SK-N-SH (cell line): Measurements from ENCODE around the gene PKM. TPM values are rescaled to one million over a fixed set of nuclear protein-coding genes. Genes with fewer than 3 reads are reported as not detected.

Experiments used
- CTCF ChIA-PET: fragments of 300-600, 350-600 bp; formaldehyde crosslinking; extraction: SDS; loops from one replicate; lab custom pipeline; 2021; lab: Yijun Ruan, JAX
- POLR2A ChIA-PET: fragments of 350-600 bp; sonication (Branson Sonifier 250); formaldehyde crosslinking; extraction: SDS; loops from one replicate; lab custom pipeline; 2020; ENCODE audit warnings: antibody characterized with exemption, inconsistent platforms; lab: Yijun Ruan, JAX
- DNase-seq: peaks from one replicate; pipeline ENCODE4 v3.0.0; 2012
- H2AFZ ChIP-seq: fragments of 200-600 bp; sonication (generic); 2 replicates; pipeline ENCODE4 v1.8.1; 2016; ENCODE audit warnings: antibody characterized with exemption, mild to moderate bottlenecking, low read depth
- H3F3A ChIP-seq: fragments of 200-600 bp; sonication (generic); replicated peaks from 2 replicates; pipeline ENCODE3; 2016; ENCODE audit warnings: antibody characterized with exemption, mild to moderate bottlenecking; ENCODE audit not compliant: insufficient read depth
- H3K27ac ChIP-seq, 2 experiments: fragments of 200-500 bp in 1 of 2; fragments of 200-600 bp in 1 of 2; sonication (Bioruptor generic) in 1 of 2; sonication (generic), shearing (Covaris generic) in 1 of 2; 2 replicates each; pipeline versions ENCODE4 v1.5.1 to v1.6.1; 2014 to 2016; ENCODE audit warnings: low read depth in 2 of 2, inconsistent platforms in 1 of 2, low read length in 1 of 2, mild to moderate bottlenecking in 1 of 2, mixed read lengths in 1 of 2
- H3K27me3 ChIP-seq: fragments of 200-600 bp; sonication (generic), shearing (Covaris generic); 2 replicates; pipeline ENCODE4 v1.6.1; 2016; ENCODE audit warnings: mixed run types; ENCODE audit not compliant: insufficient read depth
- H3K36me3 ChIP-seq, 2 experiments: fragments of 200-500 bp in 1 of 2; fragments of 200-600 bp in 1 of 2; sonication (Bioruptor generic) in 1 of 2; sonication (generic) in 1 of 2; replicated peaks in 1 of 2; 2 replicates each; pipeline versions ENCODE3 to v1.5.1; 2014 to 2016; ENCODE audit warnings: low read length in 1 of 2, mild to moderate bottlenecking in 1 of 2; ENCODE audit not compliant: insufficient read depth in 2 of 2, control insufficient read depth in 1 of 2
- H3K4me1 ChIP-seq, 2 experiments: fragments of 200-500 bp in 1 of 2; fragments of 200-600 bp in 1 of 2; sonication (Bioruptor generic) in 1 of 2; sonication (generic), shearing (Covaris generic) in 1 of 2; 2 replicates each; pipeline versions ENCODE4 v1.5.1 to v1.6.1; 2014 to 2016; ENCODE audit warnings: low read depth in 1 of 2, low read length in 1 of 2, mixed run types in 1 of 2; ENCODE audit not compliant: insufficient read depth in 2 of 2, control insufficient read depth in 1 of 2
- H3K4me2 ChIP-seq: fragments of 200-600 bp; sonication (generic), shearing (Covaris generic); 2 replicates; pipeline ENCODE4 v1.6.1; 2017; ENCODE audit warnings: mixed run types
- H3K4me3 ChIP-seq, 2 experiments: fragments of 200-500 bp in 1 of 2; fragments of 200-600 bp in 1 of 2; sonication (Bioruptor generic) in 1 of 2; sonication (generic), shearing (Covaris generic) in 1 of 2; 2 replicates each; pipeline versions ENCODE4 v1.5.1 to v1.8.1; 2014 to 2016; ENCODE audit warnings: low read depth in 2 of 2, inconsistent platforms in 1 of 2, low read length in 1 of 2, mild to moderate bottlenecking in 1 of 2, mixed read lengths in 1 of 2, moderate library complexity in 1 of 2
- H3K79me2 ChIP-seq: fragments of 200-600 bp; sonication (generic); 2 replicates; pipeline ENCODE4 v1.8.1; 2017; ENCODE audit warnings: mild to moderate bottlenecking; ENCODE audit not compliant: insufficient read depth
- H3K9ac ChIP-seq: fragments of 200-600 bp; sonication (generic); 2 replicates; pipeline ENCODE4 v1.6.1; 2017; ENCODE audit warnings: mixed run types
- H3K9me2 ChIP-seq: fragments of 200-600 bp; sonication (generic); 2 replicates; pipeline ENCODE4 v1.6.1; 2017; ENCODE audit warnings: mixed run types
- H3K9me3 ChIP-seq: fragments of 200-600 bp; sonication (generic); 2 replicates; pipeline ENCODE4 v1.6.1; 2017; ENCODE audit warnings: mixed run types, mild to moderate bottlenecking, moderate library complexity
- H4K20me1 ChIP-seq: fragments of 200-600 bp; sonication (generic); 2 replicates; pipeline ENCODE4 v1.6.1; 2017; ENCODE audit warnings: mild to moderate bottlenecking, mixed run types; ENCODE audit not compliant: insufficient read depth
- CHD2 ChIP-seq: fragments of 150-350 bp; IDR thresholded peaks from 2 replicates; pipeline ENCODE4 v1.6.1; 2018; ENCODE audit warnings: low read length; ENCODE audit not compliant: partially characterized antibody
- CTCF ChIP-seq: fragments of 200-600 bp; sonication (generic); IDR thresholded peaks from 2 replicates; pipeline ENCODE4 v1.6.1; 2017; ENCODE audit warnings: antibody characterized with exemption, mild to moderate bottlenecking, moderate library complexity
- EZH2phosphoT487 ChIP-seq: fragments of 200-600 bp; sonication (generic); IDR thresholded peaks from 2 replicates; pipeline ENCODE4 v1.6.1; 2017; ENCODE audit warnings: low read depth, mixed run types, mild to moderate bottlenecking, antibody characterized with exemption, moderate library complexity, borderline replicate concordance
- FOXJ3 ChIP-seq: sonication (generic); formaldehyde crosslinking; IDR thresholded peaks from 2 replicates; pipeline ENCODE4 v1.5.1; 2020; ENCODE audit warnings: mild to moderate bottlenecking, missing genetic modification reagents
- FOXM1 ChIP-seq: IDR thresholded peaks from 2 replicates; pipeline ENCODE4 v1.4.0; 2012; ENCODE audit warnings: low read depth, mild to moderate bottlenecking
- JUND ChIP-seq: IDR thresholded peaks from 2 replicates; pipeline ENCODE4 v1.4.0; 2012
- MAX ChIP-seq: IDR thresholded peaks from 2 replicates; pipeline ENCODE4 v1.4.0; 2012; ENCODE audit warnings: low read depth
- MEF2A ChIP-seq: IDR thresholded peaks from 2 replicates; pipeline ENCODE4 v1.4.0; 2012; ENCODE audit warnings: low read depth, borderline replicate concordance
- MXI1 ChIP-seq: IDR thresholded peaks from 2 replicates; pipeline ENCODE4 v1.6.1; 2012; ENCODE audit warnings: mild to moderate bottlenecking, low read depth, low read length, improper control_type of control experiment
- PBX3 ChIP-seq: IDR thresholded peaks from 2 replicates; pipeline ENCODE4; 2012
- POLR2AphosphoS5 ChIP-seq: IDR thresholded peaks from 2 replicates; pipeline ENCODE4 v1.6.1; 2012; ENCODE audit warnings: low read depth, low read length
- RCOR1 ChIP-seq: fragments of 150-350 bp; IDR thresholded peaks from 2 replicates; pipeline ENCODE4 v1.6.1; 2017; ENCODE audit warnings: antibody characterized with exemption, low read length
- REST ChIP-seq: IDR thresholded peaks from 2 replicates; pipeline ENCODE4 v1.6.1; 2012; ENCODE audit warnings: mild to moderate bottlenecking, low read depth, low read length, moderate library complexity
- RFX5 ChIP-seq: IDR thresholded peaks from 2 replicates; pipeline ENCODE4 v1.6.1; 2012; ENCODE audit warnings: mild to moderate bottlenecking, improper control_type of control experiment, low read length
- RXRA ChIP-seq: IDR thresholded peaks from 2 replicates; pipeline ENCODE4 v1.4.0; 2012; ENCODE audit warnings: low read depth, mild to moderate bottlenecking, borderline replicate concordance
- SIN3A ChIP-seq: IDR thresholded peaks from 2 replicates; pipeline ENCODE4 v1.6.1; 2012; ENCODE audit warnings: low read depth, mild to moderate bottlenecking, low read length, moderate library complexity, borderline replicate concordance
- SMC3 ChIP-seq: IDR thresholded peaks from 2 replicates; pipeline ENCODE4 v1.6.1; 2012; ENCODE audit warnings: low read depth, low read length, improper control_type of control experiment
- TAF1 ChIP-seq: IDR thresholded peaks from 2 replicates; pipeline ENCODE4 v1.6.1; 2012; ENCODE audit warnings: low read depth, mild to moderate bottlenecking, low read length, moderate library complexity, borderline replicate concordance
- USF1 ChIP-seq: IDR thresholded peaks from 2 replicates; pipeline ENCODE4 v1.4.0; 2012; ENCODE audit warnings: low read depth, borderline replicate concordance
- USF2 ChIP-seq: fragments of 150-350 bp; IDR thresholded peaks from 2 replicates; pipeline ENCODE4 v1.6.1; 2017; ENCODE audit warnings: antibody characterized with exemption, low read length, low read depth, borderline replicate concordance
- YY1 ChIP-seq: IDR thresholded peaks from 2 replicates; pipeline ENCODE4 v1.4.0; 2012; ENCODE audit warnings: low read depth, mild to moderate bottlenecking
- WGBS: methylation state at CpG from one replicate; pipeline ENCODE4 v1.1.6; 2017; ENCODE audit warnings: low lambda C conversion rate; 5-methylcytosine and 5-hydroxymethylcytosine counted together
- polyA plus RNA-seq, 3 experiments: library from polyadenylated mRNA; depleted of rRNA; stranded (reverse); fragments of >200 nt; gene quantifications; 2 replicates each; pipeline ENCODE4 v1.2.3, GENCODE V29; 2012

PKM gene
- polyA plus RNA-seq, 1 of the 3 experiments (the other 2 are of a cell fraction): 1,453 TPM

- TF ChIP-seq USF1 (no peak), MXI1 (no peak), RCOR1 (no peak), MEF2A (no peak), PBX3 (no peak), SMC3 (no peak), POLR2AphosphoS5 (no peak), USF2 (no peak), RFX5 (no peak)
Observed at GRCh38 chr15:72205896-72206676, 24.9 kb downstream of the PKM start (continued).

- no peaks in the 10 kb centered on the region for H3K9me2 ChIP-seq
- ChIA-PET POLR2A (no interaction called here), CTCF (no interaction called here)
- H3K36me3 ChIP-seq: peaks cover 92 to 96% of the 10 kb centered on the region in 2 experiments
- peaks cover 59% of the 10 kb centered on the region for H3K79me2 ChIP-seq
- H4K20me1 ChIP-seq: peaks cover 98% of the 10 kb centered on the region
- DNase-seq: no peak
- no peaks in the 10 kb centered on the region for H3K9me3 ChIP-seq
- peak overlapping the region in 1 of 2 experiments; percentile 66; a peak in 1 of 4 replicates for H3K27ac ChIP-seq
- no peaks in the 10 kb centered on the region for H3K27me3 ChIP-seq
- WGBS: 100% methylated on average over 2 of the region's 2 CpGs
- H3K4me1 ChIP-seq: peaks cover 35% of the 10 kb centered on the region in 2 experiments
- no peak overlapping the region for H3K4me3 ChIP-seq
- H2AFZ ChIP-seq: no peak overlapping the region
- peaks cover 87% of the 10 kb centered on the region for H3F3A ChIP-seq
- H3K4me2 ChIP-seq: no peak overlapping the region
- no peak overlapping the region for H3K9ac ChIP-seq
- TF ChIP-seq CTCF (no peak), JUND (no peak), CHD2 (no peak), EZH2phosphoT487 (no peak), REST (no peak), SIN3A (no peak), YY1 (no peak), RXRA (no peak), PBX3 (no peak), MAX (no peak), FOXJ3 (CRISPR knock-in tag) (no peak), FOXM1 (no peak), TAF1 (no peak)
Observed at GRCh38 chr15:72205273-72205672, 25.7 kb downstream of the PKM start.
